T-helper 1 cell treated with Interleukin-12 subunit alpha and Interleukin-12 subunit beta and Interleukin-4 antibody, amounts not matched to agents 30 ng/mL and 1 ng/mL, for 36 hours (primary cell): Measurements from ENCODE around the gene ACACA. TPM values are rescaled to one million over a fixed set of nuclear protein-coding genes. Genes with fewer than 3 reads are reported as not detected.
"Not testable (repeated sequence)": the region's sequence is repeated elsewhere in the genome, so short reads cannot be mapped to it uniquely, and the experiment has no call there.

Experiments used
- intact Hi-C: fragments of 100-400 bp; cut with micrococcal nuclease; formaldehyde crosslinking; loops from one replicate; pipeline ENCODE4 v1.15.1; 2024
- total RNA-seq: library from RNA; stranded (reverse); gene quantifications from 2 replicates; pipeline ENCODE4 v1.2.3, GENCODE V29; 2022

The ACACA gene
- total RNA-seq, 1 donor from 2014 or later: 53.4 TPM

GRCh38 chr17:37187262-37187661 lies 219.4 kb downstream of the ACACA start:
- intact Hi-C loops: no loop called here

GRCh38 chr17:37182786-37183465 lies 223.7 kb downstream of the ACACA start:
- intact Hi-C loops: no loop called here

- intact Hi-C loops: no loop called here
These were observed 226.3 kb downstream of the ACACA start for GRCh38 chr17:37180376-37180775.

- intact Hi-C loops: no loop called here
These were observed 226.7 kb downstream of the ACACA start for GRCh38 chr17:37179893-37180292.

- intact Hi-C loops: no loop called here
These were observed 229.3 kb downstream of the ACACA start for GRCh38 chr17:37177254-37177870.

- intact Hi-C loops: no loop called here
These were observed 229.9 kb downstream of the ACACA start for GRCh38 chr17:37176723-37177122.

GRCh38 chr17:37174205-37174604 lies 232.4 kb downstream of the ACACA start:
- intact Hi-C loops: no loop called here

GRCh38 chr17:37170881-37171425 lies 235.7 kb downstream of the ACACA start:
- intact Hi-C loops: no loop called here

- intact Hi-C loops: no loop called here
These were observed 237.8 kb downstream of the ACACA start for GRCh38 chr17:37168731-37169353.

- intact Hi-C loops: no loop called here
These were observed 238.9 kb downstream of the ACACA start for GRCh38 chr17:37167756-37168155.

- intact Hi-C loops: no loop called here
These were observed 242.6 kb downstream of the ACACA start for GRCh38 chr17:37164057-37164456.

- intact Hi-C loops: no loop called here
These were observed 243.8 kb downstream of the ACACA start for GRCh38 chr17:37162800-37163199.

GRCh38 chr17:37160944-37161343 lies 245.7 kb downstream of the ACACA start:
- intact Hi-C loops: no loop called here

- intact Hi-C loops: no loop called here
These were observed 248.3 kb downstream of the ACACA start for GRCh38 chr17:37158290-37158689.

GRCh38 chr17:37148156-37148555 lies 258.5 kb downstream of the ACACA start:
- intact Hi-C loops: no loop called here

- intact Hi-C loops: no loop called here
These were observed 259.3 kb downstream of the ACACA start for GRCh38 chr17:37147301-37147812.

- intact Hi-C loops: no loop called here
These were observed 260.3 kb downstream of the ACACA start for GRCh38 chr17:37146086-37147064.

GRCh38 chr17:37144075-37144701 lies 262.4 kb downstream of the ACACA start:
- intact Hi-C loops: no loop called here

GRCh38 chr17:37143558-37143957 lies 263.1 kb downstream of the ACACA start:
- intact Hi-C loops: not testable (repeated sequence)

GRCh38 chr17:37142294-37142896 lies 264.2 kb downstream of the ACACA start:
- intact Hi-C loops: no loop called here
